GM12891 (cell line): ENCODE data around the gene ARFGEF2. TPM values are rescaled to one million over a fixed set of nuclear protein-coding genes. Genes with fewer than 3 reads are reported as not detected.

Source experiments
- DNase-seq: peaks from one replicate; pipeline ENCODE4 v3.0.0; 2011; ENCODE audit warnings: low spot score; ENCODE audit not compliant: insufficient read length
- FAIRE-seq: peaks from 2 replicates; lab custom pipeline; 2011; peaks lifted over from hg19 to GRCh38; lab: Jason Lieb, UNC
- PAX5 ChIP-seq: IDR thresholded peaks from 2 replicates; pipeline ENCODE4 v1.6.1; 2011; ENCODE audit warnings: low read length, moderate library complexity, mild to moderate bottlenecking; ENCODE audit not compliant: insufficient read depth, severe bottlenecking
- POLR2A ChIP-seq: IDR thresholded peaks from 2 replicates; pipeline ENCODE4 v1.6.1; 2011; ENCODE audit warnings: low read depth, low read length, control low read depth
- POLR2AphosphoS5 ChIP-seq: IDR thresholded peaks from 2 replicates; pipeline ENCODE4 v1.6.1; 2011; ENCODE audit warnings: low read depth, low read length, control low read depth
- POU2F2 ChIP-seq: IDR thresholded peaks from 2 replicates; pipeline ENCODE4 v1.6.1; 2011; ENCODE audit warnings: low read depth, mild to moderate bottlenecking, control low read depth, low read length, moderate library complexity
- SPI1 ChIP-seq: IDR thresholded peaks from 2 replicates; pipeline ENCODE4 v1.6.1; 2011; ENCODE audit warnings: low read depth, low read length, control low read depth
- TAF1 ChIP-seq: IDR thresholded peaks from 2 replicates; pipeline ENCODE4 v1.6.1; 2011; ENCODE audit warnings: low read depth, low read length, control low read depth
- polyA plus RNA-seq: library from polyadenylated mRNA; unstranded; fragments of >200 nt; gene quantifications from one replicate; pipeline ENCODE4 v1.2.1, GENCODE V29; 2012; ENCODE audit warnings: low read depth, missing spikeins, inconsistent platforms; ENCODE audit not compliant: missing spikeins

The ARFGEF2 gene
- 8.3 TPM for polyA plus RNA-seq

DNA sequence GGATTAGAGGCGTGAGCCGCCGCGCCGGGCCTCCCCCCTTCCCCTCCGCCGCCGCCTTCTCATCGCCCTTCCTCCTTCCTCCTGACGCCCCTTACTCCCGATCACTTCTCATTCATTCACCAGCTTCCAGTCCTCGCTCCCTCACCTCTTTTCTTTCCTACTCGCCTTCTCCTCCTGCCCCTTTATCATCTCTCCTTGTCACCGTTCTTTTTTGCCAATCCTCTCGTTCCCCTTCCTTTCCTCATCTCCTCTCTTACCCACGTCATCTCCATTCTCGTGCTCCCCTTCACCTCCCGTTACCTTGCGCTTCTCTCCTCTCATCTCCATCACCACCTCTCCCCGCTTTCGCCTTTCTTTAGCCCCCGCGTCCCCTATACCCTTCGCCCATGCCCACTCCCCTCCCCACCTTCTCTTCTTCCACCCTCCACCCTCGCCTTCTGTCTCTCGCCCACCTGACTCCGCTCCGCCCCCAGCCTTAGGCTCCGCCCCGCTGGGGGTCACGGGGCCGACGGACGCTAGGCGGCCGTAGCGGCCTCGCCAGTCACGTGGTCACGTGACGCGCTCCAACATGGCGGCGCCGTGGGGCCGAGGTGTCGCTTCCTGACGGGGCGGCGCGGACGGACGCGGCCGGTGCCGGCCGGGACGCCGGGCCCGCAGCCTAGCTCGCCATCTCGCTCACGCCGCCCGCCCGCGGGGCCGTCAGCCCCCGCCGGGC is at the start of gene ARFGEF2:
Gene ARFGEF2, plus strand, starts transcription at position 544 of the 715 bp plus-strand sequence. CDS start 179 bp downstream, outside the sequence.
- FAIRE-seq = peak; percentile 100
- peak; percentile 96 for DNase-seq
- TF ChIP-seq SPI1 (no peak), TAF1 (peak; percentile 87), POU2F2 (no peak), POLR2A (peak; percentile 73; the same call in 1 of the 2 replicates), POLR2AphosphoS5 (peak; percentile 63), PAX5 (no peak)

DNA sequence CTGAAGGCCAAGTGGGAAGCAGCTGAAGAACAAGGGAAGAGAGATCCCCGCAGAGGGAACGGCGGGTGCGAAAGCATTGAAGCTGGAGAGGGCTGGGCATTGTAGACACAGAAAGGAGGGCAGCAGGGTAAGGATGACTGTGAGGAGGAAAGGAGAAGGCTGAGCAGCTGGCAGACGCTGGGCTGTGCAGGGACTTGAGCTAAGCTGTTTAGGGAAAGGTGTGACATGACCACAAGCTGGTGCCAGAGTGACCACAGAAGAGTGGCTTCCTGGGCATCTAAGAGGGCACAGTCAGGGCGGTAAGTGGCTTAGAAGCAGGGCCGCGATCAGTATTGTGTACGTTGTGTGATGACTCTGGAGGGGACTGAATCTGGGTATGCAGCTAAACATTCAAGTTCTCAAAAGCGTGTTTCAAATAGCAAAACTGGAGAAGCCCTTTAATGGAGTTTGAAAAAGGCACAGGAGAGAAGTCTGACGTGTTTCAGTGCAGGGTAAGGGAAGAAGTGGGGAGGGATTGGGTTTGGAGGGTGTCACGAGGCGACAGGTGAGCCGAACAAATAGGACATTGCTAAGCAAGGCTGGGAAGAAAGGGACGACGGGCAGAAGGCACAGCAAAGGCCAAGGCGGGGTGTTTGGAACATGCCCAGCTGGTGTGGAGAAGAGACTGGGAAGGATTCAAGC is 46.1 kb upstream of the ARFGEF2 start:
- DNase-seq = no peak
- TF ChIP-seq TAF1 (no peak), PAX5 (no peak), POLR2AphosphoS5 (no peak), POU2F2 (no peak), POLR2A (no peak), SPI1 (no peak)
- FAIRE-seq = no peak

DNA sequence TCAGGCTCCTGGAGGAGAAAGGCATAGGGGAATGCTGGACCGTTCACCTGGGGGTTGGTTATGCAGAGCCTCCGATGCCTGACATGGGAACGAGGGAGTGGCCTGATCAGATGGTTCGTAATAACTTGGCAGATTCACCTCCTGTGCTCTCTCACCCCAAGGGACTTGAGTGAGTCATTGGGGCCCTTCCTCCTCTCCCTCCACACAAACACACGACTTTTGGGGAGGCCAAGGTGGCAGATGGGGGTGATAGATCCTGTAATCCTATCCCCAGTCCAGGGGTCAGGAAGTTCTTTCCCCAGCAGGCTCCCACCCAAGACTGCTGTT is 45.6 kb upstream of the ARFGEF2 start:
- no peak for TF ChIP-seq TAF1
- TF ChIP-seq POLR2AphosphoS5 = no peak
- no peak for TF ChIP-seq POLR2A
- TF ChIP-seq PAX5 = no peak
- no peak for TF ChIP-seq POU2F2
- no peak for TF ChIP-seq SPI1
- FAIRE-seq (no peak), DNase-seq (no peak)

DNA sequence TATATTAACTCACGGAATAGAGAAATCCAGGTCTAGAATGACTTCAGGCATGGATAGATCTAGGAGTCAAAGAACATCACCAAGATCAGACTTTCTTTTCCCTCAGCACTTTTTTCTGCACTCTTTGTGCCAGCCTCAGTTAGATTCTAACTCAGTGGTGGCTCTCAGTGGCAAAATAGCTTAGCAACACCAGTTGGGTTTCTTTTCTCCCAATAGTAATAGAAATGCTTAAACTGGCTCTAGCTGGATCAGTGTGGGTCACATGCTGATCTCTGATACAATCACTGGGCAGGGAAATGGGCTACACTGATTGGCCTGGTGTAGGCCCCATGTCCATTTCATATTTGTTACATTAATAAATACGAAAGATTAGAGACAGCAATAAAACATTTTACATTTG is 44.2 kb upstream of the ARFGEF2 start:
- no peak for TF ChIP-seq SPI1
- no peak for TF ChIP-seq PAX5
- no peak for TF ChIP-seq TAF1
- no peak for TF ChIP-seq POU2F2
- no peak for TF ChIP-seq POLR2A
- no peak for TF ChIP-seq POLR2AphosphoS5
- DNase-seq = no peak
- FAIRE-seq = no peak

DNA sequence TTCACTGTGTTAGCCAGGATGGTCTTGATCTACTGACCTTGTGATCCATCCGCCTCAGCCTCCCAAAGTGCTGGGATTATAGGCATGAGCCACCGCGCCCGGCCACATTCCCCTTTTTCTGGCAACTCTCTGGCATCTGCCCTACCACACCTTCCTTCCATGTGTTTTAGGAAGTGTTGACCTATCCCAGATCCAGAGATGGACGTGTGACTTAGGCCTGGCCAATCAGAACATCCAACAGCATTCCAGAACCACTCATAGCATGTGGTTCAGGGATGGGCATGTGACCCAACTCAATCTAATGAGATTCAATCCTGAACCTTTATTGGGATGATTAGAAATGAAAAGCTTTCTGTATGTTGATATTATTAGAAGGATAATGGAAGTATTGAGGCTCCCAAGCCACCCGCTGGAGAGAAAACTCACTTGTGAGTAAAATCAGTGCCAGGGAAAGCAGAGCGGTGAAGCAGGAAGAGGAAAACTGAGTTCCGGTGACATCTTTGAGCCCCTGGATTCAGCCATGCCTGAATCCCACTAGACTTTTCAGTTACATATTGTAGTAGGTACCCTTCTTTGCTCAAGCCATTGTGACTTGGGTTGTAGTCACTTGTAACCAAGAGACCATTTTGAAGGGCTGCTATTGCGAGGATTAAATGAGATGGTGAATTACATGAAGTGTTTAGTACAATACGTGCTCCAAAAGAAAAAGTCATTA is 42.8 kb upstream of the ARFGEF2 start:
- FAIRE-seq = no peak
- DNase-seq = no peak

DNA sequence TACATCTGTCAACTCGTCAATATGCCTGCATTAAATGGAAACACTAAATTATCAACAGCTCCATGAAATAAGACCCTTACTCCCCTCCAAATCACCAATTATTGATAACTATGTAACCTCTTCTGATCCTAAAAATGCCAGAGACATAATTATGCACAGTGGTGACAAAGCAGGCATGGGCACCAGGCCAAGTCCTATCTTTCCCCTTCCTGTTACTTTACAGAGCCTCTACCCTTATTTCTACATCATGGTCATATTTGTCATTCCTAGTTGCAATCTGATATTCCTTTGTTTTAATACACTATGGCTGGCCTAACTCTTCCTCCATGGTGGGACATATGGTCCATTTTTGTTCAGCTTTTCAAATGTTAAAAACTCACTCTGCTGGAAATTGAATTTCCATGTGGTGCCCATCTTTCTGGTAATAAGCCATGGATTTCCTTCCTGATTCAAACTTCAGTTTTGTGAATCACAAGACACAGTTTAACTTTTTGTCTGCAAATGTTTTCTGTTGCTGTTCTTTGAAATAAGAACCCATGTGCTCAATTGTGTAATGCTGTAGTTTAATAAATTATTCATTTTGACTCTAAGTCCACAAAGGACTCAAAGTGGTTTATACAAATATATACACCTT is 41.8 kb upstream of the ARFGEF2 start:
- TF ChIP-seq POLR2AphosphoS5 (no peak), POLR2A (no peak), POU2F2 (no peak), PAX5 (no peak), TAF1 (no peak), SPI1 (no peak)
- DNase-seq (no peak), FAIRE-seq (no peak)

More for the DNA sequence above, 42.8 kb upstream of the ARFGEF2 start:
- TF ChIP-seq PAX5 (no peak), SPI1 (no peak), POLR2AphosphoS5 (no peak), TAF1 (no peak), POU2F2 (no peak), POLR2A (no peak)

DNA sequence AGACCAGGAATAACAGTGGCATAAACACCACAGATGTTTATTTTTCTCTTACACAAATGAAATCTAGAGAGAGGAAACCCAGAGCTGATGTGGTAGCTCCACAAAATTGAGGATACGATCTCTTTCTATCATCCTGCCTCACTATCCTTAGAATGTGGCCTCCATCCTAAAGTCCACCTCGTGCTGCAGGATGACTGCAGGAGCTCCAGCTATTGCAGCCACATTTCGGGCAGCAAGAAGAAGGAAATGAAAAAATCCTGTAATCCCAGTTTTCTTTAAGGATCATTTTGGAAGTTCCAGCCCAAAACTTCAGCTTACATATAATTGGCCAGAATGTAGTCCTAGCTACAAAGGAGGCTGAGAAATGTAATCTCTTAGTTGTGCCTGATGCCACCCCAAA is 41.2 kb upstream of the ARFGEF2 start:
- DNase-seq (no peak), FAIRE-seq (no peak)
- TF ChIP-seq PAX5 (no peak), POLR2AphosphoS5 (no peak), TAF1 (no peak), POU2F2 (no peak), SPI1 (no peak), POLR2A (no peak)

DNA sequence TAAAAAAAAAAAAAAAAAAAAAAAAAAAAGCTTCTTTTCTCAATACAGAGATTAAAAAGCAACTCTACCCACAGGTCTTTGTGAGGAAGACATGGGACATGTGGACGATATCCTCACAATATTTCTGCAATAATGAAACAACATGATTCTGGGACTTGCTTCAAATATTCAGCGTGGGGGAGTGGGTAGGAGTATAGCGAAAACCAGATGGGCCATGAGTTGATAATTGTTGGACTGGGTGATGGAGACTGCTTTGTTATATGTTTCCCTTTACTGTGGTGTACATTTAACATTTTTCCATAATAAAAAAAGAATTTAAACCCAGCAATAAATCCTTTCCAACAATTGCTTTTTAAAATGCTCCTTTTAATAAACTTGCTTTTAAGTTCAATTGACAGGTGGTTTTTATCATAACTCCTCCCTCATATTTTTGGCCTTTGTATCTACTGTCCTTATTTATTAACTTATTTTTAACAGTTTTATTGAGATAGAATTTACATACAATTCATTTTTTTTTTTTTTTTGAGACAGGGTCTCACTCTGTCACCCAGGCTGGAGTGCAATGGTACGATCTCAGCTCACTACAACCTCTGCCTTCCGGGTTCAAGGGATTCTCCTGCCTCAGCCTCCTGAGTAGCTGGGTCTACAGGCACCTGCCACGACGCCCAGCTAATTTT is 40.4 kb upstream of the ARFGEF2 start:
- no peak for FAIRE-seq
- no peak for DNase-seq
- TF ChIP-seq TAF1 = no peak
- no peak for TF ChIP-seq PAX5
- TF ChIP-seq POU2F2 = no peak
- no peak for TF ChIP-seq SPI1
- no peak for TF ChIP-seq POLR2AphosphoS5
- no peak for TF ChIP-seq POLR2A
